ENCODE measurements around the gene COX6A1.
"Not testable (repeated sequence)": the region's sequence is repeated elsewhere in the genome, so short reads cannot be mapped to it uniquely, and the experiment has no call there.

The COX6A1 gene

GRCh38 chr12:120439646-120440247, 1.8 kb downstream of the COX6A1 start:
- H3K27me3 Mint-ChIP-seq = no peaks in the 10 kb centered on the region
- H3K27ac Mint-ChIP-seq = no peak overlapping the region
- H3K36me3 Mint-ChIP-seq (ENCODE audit: insufficient read depth) = peaks cover 52% of the 10 kb centered on the region
- peaks cover 17 to 18% of the 10 kb centered on the region in 2 donors for H3K4me1 Mint-ChIP-seq (ENCODE audit: low read depth in 2 of 2)
- ATAC-seq (replicated peaks) = peak; percentile 52
- DNase-seq = peak; percentile 66 to 71 (median 70)
- H3K4me3 Mint-ChIP-seq = peak overlapping the region; percentile 91 to 97
- no peaks in the 10 kb centered on the region for H3K9me3 Mint-ChIP-seq

- peaks cover 21 to 22% of the 10 kb centered on the region in 2 donors for H3K4me1 Mint-ChIP-seq (ENCODE audit: low read depth in 2 of 2)
- H3K36me3 Mint-ChIP-seq (ENCODE audit: insufficient read depth) = peaks cover 65% of the 10 kb centered on the region
- no peak for DNase-seq
- no peaks in the 10 kb centered on the region for H3K27me3 Mint-ChIP-seq
- H3K9me3 Mint-ChIP-seq = no peaks in the 10 kb centered on the region
- H3K27ac Mint-ChIP-seq = no peak overlapping the region
- no peak for ATAC-seq (replicated peaks)
- H3K4me3 Mint-ChIP-seq = peak overlapping the region; percentile 96 to 99
Measured at GRCh38 chr12:120444676-120445075, 6.8 kb downstream of the COX6A1 start.

- DNase-seq (peak; percentile 85 to 92 (median 89)), ATAC-seq (replicated peaks) (peak; percentile 94)
- H3K4me3 Mint-ChIP-seq = peak within 1 kb of the TSS; percentile 96 to 99
- H3K9me3 Mint-ChIP-seq = no peaks in the 10 kb centered on the region
- peaks cover 60% of the 10 kb centered on the region for H3K36me3 Mint-ChIP-seq (ENCODE audit: insufficient read depth)
- no peaks in the 10 kb centered on the region for H3K27me3 Mint-ChIP-seq
- H3K4me1 Mint-ChIP-seq (ENCODE audit: low read depth in 2 of 2) = peaks cover 18 to 19% of the 10 kb centered on the region in 2 donors
- H3K27ac Mint-ChIP-seq = peak within 1 kb of the TSS; percentile 92 to 99
Measured at GRCh38 chr12:120445911-120446843, 8.3 kb downstream of the COX6A1 start, which contains the start of the genes GATC and TRIAP1. Gene GATC (plus strand): TSS chr12:120446444. CDS start chr12:120446481, 37 bp downstream. Gene TRIAP1 (minus strand): TSS chr12:120446384. CDS start chr12:120446372, 12 bp downstream.

GRCh38 chr12:120446844-120447178, 8.9 kb downstream of the COX6A1 start:
- H3K36me3 Mint-ChIP-seq (ENCODE audit: insufficient read depth) = peaks cover 58% of the 10 kb centered on the region
- H3K27me3 Mint-ChIP-seq, DNase-seq, H3K9me3 Mint-ChIP-seq: not testable (repeated sequence)
- peak overlapping the region; percentile 96 to 99 for H3K4me3 Mint-ChIP-seq
- peak overlapping the region; percentile 92 to 99 for H3K27ac Mint-ChIP-seq
- H3K4me1 Mint-ChIP-seq (ENCODE audit: low read depth in 2 of 2) = peaks cover 18 to 19% of the 10 kb centered on the region in 2 donors
- peak; percentile 28 for ATAC-seq (replicated peaks)

GRCh38 chr12:120447992-120448391, 10.1 kb downstream of the COX6A1 start:
- no peaks in the 10 kb centered on the region for H3K9me3 Mint-ChIP-seq
- H3K36me3 Mint-ChIP-seq (ENCODE audit: insufficient read depth) = peaks cover 58% of the 10 kb centered on the region
- H3K4me1 Mint-ChIP-seq (ENCODE audit: low read depth in 2 of 2) = peaks cover 18 to 19% of the 10 kb centered on the region in 2 donors
- no peaks in the 10 kb centered on the region for H3K27me3 Mint-ChIP-seq
- H3K27ac Mint-ChIP-seq = peak overlapping the region; percentile 92 to 99
- ATAC-seq (replicated peaks) = no peak
- DNase-seq = no peak
- H3K4me3 Mint-ChIP-seq = peak overlapping the region; percentile 96 to 99

GRCh38 chr12:120452524-120452923, 14.6 kb downstream of the COX6A1 start:
- ATAC-seq (replicated peaks); H3K4me3 Mint-ChIP-seq; H3K4me1 Mint-ChIP-seq (ENCODE audit: low read depth in 2 of 2): not testable (repeated sequence)

GRCh38 chr12:120453060-120453750, 15.3 kb downstream of the COX6A1 start:
- no peak for ATAC-seq (replicated peaks)
- no peaks in the 10 kb centered on the region for H3K9me3 Mint-ChIP-seq
- H3K36me3 Mint-ChIP-seq (ENCODE audit: insufficient read depth) = peaks cover 59% of the 10 kb centered on the region
- H3K27ac Mint-ChIP-seq = no peak overlapping the region
- no peaks in the 10 kb centered on the region for H3K4me1 Mint-ChIP-seq (ENCODE audit: low read depth in 2 of 2)
- no peak for DNase-seq
- no peaks in the 10 kb centered on the region for H3K27me3 Mint-ChIP-seq
- no peak overlapping the region for H3K4me3 Mint-ChIP-seq

More at GRCh38 chr12:120452524-120452923, 14.6 kb downstream of the COX6A1 start:
- DNase-seq, H3K9me3 Mint-ChIP-seq, H3K27me3 Mint-ChIP-seq, H3K27ac Mint-ChIP-seq: not testable (repeated sequence)
- peaks cover 59% of the 10 kb centered on the region for H3K36me3 Mint-ChIP-seq (ENCODE audit: insufficient read depth)

GRCh38 chr12:120453977-120454376, 16.1 kb downstream of the COX6A1 start:
- no peaks in the 10 kb centered on the region for H3K4me1 Mint-ChIP-seq (ENCODE audit: low read depth in 2 of 2)
- ATAC-seq (replicated peaks) (peak; percentile 97), DNase-seq (no peak)
- no peak overlapping the region for H3K27ac Mint-ChIP-seq
- H3K27me3 Mint-ChIP-seq = no peaks in the 10 kb centered on the region
- no peak overlapping the region for H3K4me3 Mint-ChIP-seq
- no peaks in the 10 kb centered on the region for H3K9me3 Mint-ChIP-seq
- H3K36me3 Mint-ChIP-seq (ENCODE audit: insufficient read depth) = peaks cover 59% of the 10 kb centered on the region

- DNase-seq (no peak), ATAC-seq (replicated peaks) (no peak)
- Mint-ChIP-seq H3K4me3 (no peak overlapping the region), H3K27me3 (no peaks in the 10 kb centered on the region), H3K27ac (peak overlapping the region; percentile 20 to 44), H3K36me3 (ENCODE audit: insufficient read depth) (peaks cover 69% of the 10 kb centered on the region), H3K4me1 (ENCODE audit: low read depth in 2 of 2) (no peaks in the 10 kb centered on the region), H3K9me3 (no peaks in the 10 kb centered on the region)
Measured at GRCh38 chr12:120455302-120455701, 17.4 kb downstream of the COX6A1 start.

- H3K27ac Mint-ChIP-seq = peak overlapping the region; percentile 26 to 62
- H3K27me3 Mint-ChIP-seq = no peaks in the 10 kb centered on the region
- H3K4me3 Mint-ChIP-seq = no peak overlapping the region
- H3K9me3 Mint-ChIP-seq = no peaks in the 10 kb centered on the region
- no peaks in the 10 kb centered on the region for H3K4me1 Mint-ChIP-seq (ENCODE audit: low read depth in 2 of 2)
- ATAC-seq (replicated peaks) (peak; percentile 27), DNase-seq (no peak)
- H3K36me3 Mint-ChIP-seq (ENCODE audit: insufficient read depth) = peaks cover 77% of the 10 kb centered on the region
Measured at GRCh38 chr12:120457133-120457532, 19.2 kb downstream of the COX6A1 start.

- Mint-ChIP-seq H3K36me3 (ENCODE audit: insufficient read depth) (peaks cover 92% of the 10 kb centered on the region), H3K4me1 (ENCODE audit: low read depth in 2 of 2) (no peaks in the 10 kb centered on the region), H3K9me3 (no peaks in the 10 kb centered on the region), H3K27ac (no peak overlapping the region), H3K4me3 (no peak overlapping the region), H3K27me3 (no peaks in the 10 kb centered on the region)
- ATAC-seq (replicated peaks) = no peak
- no peak for DNase-seq
Measured at GRCh38 chr12:120460157-120460556, 22.2 kb downstream of the COX6A1 start.

GRCh38 chr12:120462099-120462640, 24.3 kb downstream of the COX6A1 start:
- Mint-ChIP-seq H3K27ac (peak overlapping the region in 1 of 2 donors; percentile 32), H3K9me3 (no peaks in the 10 kb centered on the region), H3K27me3 (no peaks in the 10 kb centered on the region), H3K36me3 (ENCODE audit: insufficient read depth) (peaks cover 96% of the 10 kb centered on the region), H3K4me3 (no peak overlapping the region), H3K4me1 (ENCODE audit: low read depth in 2 of 2) (peaks cover 5 to 9% of the 10 kb centered on the region in 2 donors)
- no peak for ATAC-seq (replicated peaks)
- DNase-seq = no peak

GRCh38 chr12:120463712-120464111, 25.8 kb downstream of the COX6A1 start:
- Mint-ChIP-seq H3K9me3 (no peaks in the 10 kb centered on the region), H3K4me1 (ENCODE audit: low read depth in 2 of 2) (peaks cover 17 to 21% of the 10 kb centered on the region in 2 donors), H3K27me3 (no peaks in the 10 kb centered on the region), H3K4me3 (no peak overlapping the region), H3K36me3 (ENCODE audit: insufficient read depth) (peaks cover 91% of the 10 kb centered on the region), H3K27ac (no peak overlapping the region)
- ATAC-seq (replicated peaks) (no peak), DNase-seq (no peak)

Measured in effector memory CD8-positive, alpha-beta T cell (primary cell).